PC-3 (cell line): ENCODE results near the gene KCNA2. TPM values are rescaled to one million over a fixed set of nuclear protein-coding genes. Genes with fewer than 3 reads are reported as not detected.

Experiments
- ATAC-seq: fragments of 200-7000 bp; cut with Tn5 transposase; 2 replicates; pipeline ENCODE4 v1.9.1; 2020; ENCODE audit warnings: mild to moderate bottlenecking, moderate library complexity
- BruUV-seq: library from RNA; stranded (reverse); fragments of 400-500 nt; replicated peaks from 2 replicates; lab custom pipeline; 2021; lab: Mats Ljungman, UMichigan
- CTCF ChIA-PET: fragments of 300-600 bp; sonication (Branson Sonifier 250); formaldehyde crosslinking; loops from one replicate; lab custom pipeline; 2022; ENCODE audit warnings: antibody characterized with exemption; lab: Charles Lee
- POLR2A ChIA-PET: fragments of 300-600 bp; sonication (Branson Sonifier 250); formaldehyde crosslinking; loops from one replicate; lab custom pipeline; 2022; ENCODE audit warnings: antibody characterized with exemption; ENCODE audit not compliant: unreplicated experiment; lab: Charles Lee
- DNase-seq: peaks from one replicate; pipeline ENCODE4 v3.0.0-alpha.2; 2015
- H2AFZ ChIP-seq: fragments of 300-600 bp; sonication (generic); 2 replicates; pipeline ENCODE4 v1.6.0; 2016; ENCODE audit warnings: antibody characterized with exemption, low read length
- H3F3A ChIP-seq: fragments of 300-600 bp; sonication (generic); one replicate; pipeline ENCODE4 v1.6.0; 2017; ENCODE audit warnings: antibody characterized with exemption, low read length, control low read depth, mild to moderate bottlenecking; ENCODE audit not compliant: unreplicated experiment
- H3K27ac ChIP-seq: fragments of 300-600 bp; sonication (generic); 2 replicates; pipeline ENCODE4 v1.5.1; 2016; ENCODE audit warnings: mild to moderate bottlenecking, low read length
- H3K27me3 ChIP-seq: fragments of 300-600 bp; sonication (generic); 2 replicates; pipeline ENCODE4 v1.6.1; 2016; ENCODE audit warnings: low read length, mixed read lengths
- H3K36me3 ChIP-seq: fragments of 300-600 bp; sonication (generic); 2 replicates; pipeline ENCODE4 v1.6.1; 2016; ENCODE audit warnings: low read depth, mixed run types, low read length, mixed read lengths
- H3K4me1 ChIP-seq: fragments of 300-600 bp; sonication (generic); 2 replicates; pipeline ENCODE4 v1.5.1; 2016; ENCODE audit warnings: low read length; ENCODE audit not compliant: insufficient read depth
- H3K4me2 ChIP-seq: fragments of 300-600 bp; sonication (generic); 2 replicates; pipeline ENCODE4 v1.6.0; 2016; ENCODE audit warnings: low read length
- H3K4me3 ChIP-seq: fragments of 300-600 bp; sonication (generic); 2 replicates; pipeline ENCODE4 v1.5.1; 2016; ENCODE audit warnings: mild to moderate bottlenecking, low read length, mixed read lengths
- H3K79me2 ChIP-seq: fragments of 300-600 bp; sonication (generic); 2 replicates; pipeline ENCODE4 v1.6.1; 2017; ENCODE audit warnings: low read length, mixed read lengths
- H3K9ac ChIP-seq: fragments of 300-600 bp; sonication (generic); 2 replicates; pipeline ENCODE4 v1.6.0; 2016; ENCODE audit warnings: mild to moderate bottlenecking, low read length
- H3K9me2 ChIP-seq: fragments of 300-600 bp; sonication (generic); replicated peaks from 2 replicates; pipeline ENCODE4 v1.6.1; 2016; ENCODE audit warnings: mixed run types, low read length, mixed read lengths
- H3K9me3 ChIP-seq: fragments of 300-600 bp; sonication (generic); 2 replicates; pipeline ENCODE4 v1.6.1; 2016; ENCODE audit warnings: low read length, mixed read lengths
- H4K20me1 ChIP-seq: fragments of 300-600 bp; sonication (generic); 2 replicates; pipeline ENCODE4 v1.6.1; 2016; ENCODE audit warnings: low read length, mixed read lengths
- EZH2 ChIP-seq: fragments of 300-600 bp; sonication (generic); IDR thresholded peaks from one replicate; pipeline ENCODE4 v1.6.1; 2017; ENCODE audit warnings: antibody characterized with exemption, mild to moderate bottlenecking, low read length; ENCODE audit not compliant: unreplicated experiment
- EZH2phosphoT487 ChIP-seq: fragments of 300-600 bp; sonication (generic); IDR thresholded peaks from 2 replicates; pipeline ENCODE4 v1.6.1; 2018; ENCODE audit warnings: mild to moderate bottlenecking, antibody characterized with exemption, low read length, borderline replicate concordance
- intact Hi-C: fragments of 100-400 bp; cut with micrococcal nuclease; formaldehyde crosslinking; loops from 2 replicates; pipeline ENCODE4 v1.9.0; 2023
- total RNA-seq: library from RNA; depleted of rRNA; stranded (reverse); fragments of >200 nt; gene quantifications from 2 replicates; pipeline ENCODE4 v1.2.3, GENCODE V29; 2014
- TF ChIP-seq, protein P1 (sequence below): fragments of 300-600 bp; sonication (generic); conservative IDR thresholded peaks from 2 replicates; pipeline ENCODE4 v1.5.1; 2017; ENCODE audit warnings: antibody characterized with exemption, low read depth, mild to moderate bottlenecking, low read length

KCNA2 gene
- total RNA-seq, 1 experiment from 2014 or later, result not detected

DNA sequence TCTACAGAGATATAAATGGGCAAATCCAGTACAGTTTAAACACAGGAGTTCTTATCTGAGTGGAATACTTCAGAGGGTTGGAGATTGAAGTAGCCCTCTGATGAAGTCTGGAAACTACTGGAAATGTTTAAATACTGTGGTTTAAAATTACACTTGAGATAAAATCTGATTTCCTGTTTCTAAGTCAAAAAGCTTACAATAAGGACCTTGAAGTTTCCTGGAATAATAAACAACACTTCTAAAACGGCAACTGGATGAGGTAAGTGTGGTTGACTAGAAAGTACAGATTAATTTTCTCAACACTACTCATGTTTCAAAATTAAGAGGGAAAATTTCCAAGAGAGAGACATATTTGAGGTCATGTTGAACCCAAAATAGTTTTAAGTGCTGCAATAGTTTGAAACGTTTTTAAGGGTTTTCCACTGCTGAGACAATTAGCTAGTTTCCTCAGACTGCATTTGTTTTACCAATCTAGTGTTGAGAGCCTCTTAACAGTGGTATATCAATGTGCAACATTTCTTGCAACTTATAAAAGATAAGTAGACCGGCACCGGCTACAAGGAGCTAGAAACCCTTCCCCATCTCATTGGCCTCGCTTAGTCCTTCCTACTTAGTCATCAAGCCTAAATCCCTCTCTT, 41.2 kb upstream of the KCNA2 start:
- Histone ChIP-seq H2AFZ (no peak overlapping the region), H3K9ac (no peak overlapping the region), H3K79me2 (no peaks in the 10 kb centered on the region), H3K4me2 (no peak overlapping the region), H3K4me1 (peaks cover 3% of the 10 kb centered on the region; the same call in 1 of the 2 replicates), H3F3A (no peaks in the 10 kb centered on the region), H4K20me1 (no peaks in the 10 kb centered on the region), H3K4me3 (no peak overlapping the region), H3K9me2 (no peaks in the 10 kb centered on the region), H3K36me3 (no peaks in the 10 kb centered on the region), H3K27me3 (peaks cover 17% of the 10 kb centered on the region), H3K9me3 (no peaks in the 10 kb centered on the region), H3K27ac (no peak overlapping the region)
- intact Hi-C loops, result no loop called here
- ATAC-seq (no peak), DNase-seq (no peak)
- ChIA-PET POLR2A (no interaction called here), CTCF (no interaction called here)
- TF ChIP-seq, protein P1, sequence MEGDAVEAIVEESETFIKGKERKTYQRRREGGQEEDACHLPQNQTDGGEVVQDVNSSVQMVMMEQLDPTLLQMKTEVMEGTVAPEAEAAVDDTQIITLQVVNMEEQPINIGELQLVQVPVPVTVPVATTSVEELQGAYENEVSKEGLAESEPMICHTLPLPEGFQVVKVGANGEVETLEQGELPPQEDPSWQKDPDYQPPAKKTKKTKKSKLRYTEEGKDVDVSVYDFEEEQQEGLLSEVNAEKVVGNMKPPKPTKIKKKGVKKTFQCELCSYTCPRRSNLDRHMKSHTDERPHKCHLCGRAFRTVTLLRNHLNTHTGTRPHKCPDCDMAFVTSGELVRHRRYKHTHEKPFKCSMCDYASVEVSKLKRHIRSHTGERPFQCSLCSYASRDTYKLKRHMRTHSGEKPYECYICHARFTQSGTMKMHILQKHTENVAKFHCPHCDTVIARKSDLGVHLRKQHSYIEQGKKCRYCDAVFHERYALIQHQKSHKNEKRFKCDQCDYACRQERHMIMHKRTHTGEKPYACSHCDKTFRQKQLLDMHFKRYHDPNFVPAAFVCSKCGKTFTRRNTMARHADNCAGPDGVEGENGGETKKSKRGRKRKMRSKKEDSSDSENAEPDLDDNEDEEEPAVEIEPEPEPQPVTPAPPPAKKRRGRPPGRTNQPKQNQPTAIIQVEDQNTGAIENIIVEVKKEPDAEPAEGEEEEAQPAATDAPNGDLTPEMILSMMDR, result no peak
- TF ChIP-seq EZH2phosphoT487, result no peak
- no peak for TF ChIP-seq EZH2
- no TSS peak for BruUV-seq

- Histone ChIP-seq H3K27ac (no peak overlapping the region), H3K79me2 (no peaks in the 10 kb centered on the region), H3K4me3 (no peak overlapping the region), H4K20me1 (no peaks in the 10 kb centered on the region), H2AFZ (no peak overlapping the region), H3K27me3 (peaks cover 27% of the 10 kb centered on the region), H3K4me2 (no peak overlapping the region), H3K9ac (no peak overlapping the region), H3K9me3 (no peaks in the 10 kb centered on the region), H3K36me3 (no peaks in the 10 kb centered on the region), H3F3A (no peaks in the 10 kb centered on the region), H3K9me2 (no peaks in the 10 kb centered on the region), H3K4me1 (peaks cover 3% of the 10 kb centered on the region; the same call in 1 of the 2 replicates)
- intact Hi-C loops, result no loop called here
- ChIA-PET CTCF (no interaction called here), POLR2A (no interaction called here)
- ATAC-seq (peak; percentile 71), DNase-seq (peak; percentile 78)
- TF ChIP-seq EZH2phosphoT487 (no peak), EZH2 (no peak)
- TF ChIP-seq, protein P1, result no peak
- BruUV-seq, result no TSS peak
Observed at GRCh38 chr1:110645821-110646735, 39.9 kb upstream of the KCNA2 start.
